GM12892 (cell line): ENCODE results near the gene HSPA12A.

Source experiments
- DNase-seq: peaks from one replicate; pipeline ENCODE4 v3.0.0; 2011; ENCODE audit not compliant: insufficient read length
- FAIRE-seq: peaks from 2 replicates; lab custom pipeline; 2011; peaks lifted over from hg19 to GRCh38; lab: Jason Lieb, UNC
- POLR2A ChIP-seq: IDR thresholded peaks from 2 replicates; pipeline ENCODE4 v1.6.1; 2011; ENCODE audit warnings: low read depth, low read length, control low read depth
- POLR2AphosphoS5 ChIP-seq: IDR thresholded peaks from 2 replicates; pipeline ENCODE4 v1.6.1; 2011; ENCODE audit warnings: low read depth, low read length, control low read depth
- TAF1 ChIP-seq: IDR thresholded peaks from 2 replicates; pipeline ENCODE4 v1.6.1; 2011; ENCODE audit warnings: low read depth, mild to moderate bottlenecking, control low read depth, low read length, borderline replicate concordance

Gene HSPA12A

DNA sequence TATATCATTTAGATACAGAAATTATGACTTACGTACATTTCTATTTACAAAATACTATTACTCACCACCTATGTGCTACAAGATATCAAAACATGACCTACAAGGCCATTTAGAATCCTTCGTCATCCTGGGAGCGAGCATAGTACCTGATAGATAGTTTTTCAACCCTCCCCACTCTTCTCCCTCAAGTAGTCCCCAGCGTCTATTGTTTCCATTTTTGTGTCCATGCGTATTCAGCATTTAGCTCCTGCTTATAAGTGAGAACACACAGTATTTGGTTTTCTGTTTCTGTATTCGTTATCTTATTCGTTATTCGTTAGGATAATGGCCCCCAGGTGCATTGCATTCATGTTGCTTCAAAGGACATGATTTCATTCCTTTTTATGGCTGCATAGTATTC, 93.5 kb downstream of the HSPA12A start:
- DNase-seq (no peak), FAIRE-seq (no peak)
- TF ChIP-seq TAF1 (no peak), POLR2A (no peak)

- DNase-seq, result no peak
- FAIRE-seq, result no peak
- TF ChIP-seq POLR2A (no peak), POLR2AphosphoS5 (no peak), TAF1 (no peak)
Measured at GRCh38 chr10:116646502-116646901, 95.9 kb downstream of the HSPA12A start.

DNA sequence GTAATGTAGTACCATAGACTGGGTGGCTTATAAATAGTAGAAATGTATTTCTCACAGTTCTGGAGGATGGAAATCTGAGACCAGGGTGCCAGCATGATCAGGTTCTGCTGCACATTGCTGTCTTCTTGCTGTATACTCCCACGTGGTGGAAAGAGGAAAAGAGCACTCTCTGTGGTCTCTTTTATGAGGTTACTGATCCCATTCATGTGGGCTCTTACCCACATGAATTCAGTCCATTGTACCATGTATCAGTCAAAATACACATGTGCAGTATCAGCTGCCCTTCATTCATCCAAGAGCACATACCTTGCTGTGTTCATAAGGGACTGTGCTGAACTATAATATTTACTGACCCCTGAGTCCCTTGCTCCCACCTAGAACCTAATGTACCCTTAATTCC, 104.5 kb downstream of the HSPA12A start:
- no peak for FAIRE-seq
- DNase-seq, result no peak
- TF ChIP-seq TAF1 (no peak), POLR2AphosphoS5 (no peak), POLR2A (no peak)

DNA sequence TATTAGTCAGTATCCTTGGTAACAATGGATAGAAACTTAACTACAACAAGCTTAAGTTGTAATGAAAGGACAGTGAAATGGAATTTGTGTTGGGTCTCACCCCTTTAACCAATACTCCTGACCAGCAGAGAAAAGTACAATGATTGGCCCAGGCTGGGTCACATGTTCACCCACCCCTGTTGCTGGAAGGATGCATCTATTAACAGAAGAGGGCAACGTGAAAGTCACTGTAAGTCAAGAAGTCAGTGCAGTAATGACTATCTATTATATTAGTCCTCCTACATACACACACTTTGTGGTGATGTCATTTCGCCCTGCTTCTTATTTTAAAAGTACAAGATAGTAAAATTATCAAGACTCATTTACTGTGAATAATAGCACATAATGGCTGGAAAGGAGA, 105.4 kb downstream of the HSPA12A start:
- no peak for DNase-seq
- no peak for FAIRE-seq
- no peak for TF ChIP-seq POLR2AphosphoS5
- no peak for TF ChIP-seq TAF1
- TF ChIP-seq POLR2A, result no peak

DNA sequence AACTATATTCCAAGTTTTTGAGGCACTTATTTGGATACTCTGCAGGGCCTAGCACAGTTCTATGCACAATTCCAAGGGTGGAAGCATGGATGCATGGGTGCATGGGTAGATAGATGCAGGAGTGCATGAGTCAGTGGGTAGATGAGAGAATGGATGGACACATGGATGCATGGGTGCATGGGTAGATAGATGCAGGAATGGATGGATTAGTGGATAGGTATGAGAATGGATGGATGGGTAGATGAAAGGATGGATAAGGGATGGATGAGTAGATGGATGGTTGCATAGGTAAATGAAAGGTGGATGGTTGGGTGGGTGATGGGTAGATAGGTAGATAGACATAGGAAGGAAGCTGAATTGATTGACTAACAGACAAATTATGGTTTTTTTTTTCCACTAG, 106.0 kb downstream of the HSPA12A start:
- TF ChIP-seq POLR2AphosphoS5 (no peak), POLR2A (no peak), TAF1 (no peak)
- no peak for DNase-seq
- FAIRE-seq, result no peak

DNA sequence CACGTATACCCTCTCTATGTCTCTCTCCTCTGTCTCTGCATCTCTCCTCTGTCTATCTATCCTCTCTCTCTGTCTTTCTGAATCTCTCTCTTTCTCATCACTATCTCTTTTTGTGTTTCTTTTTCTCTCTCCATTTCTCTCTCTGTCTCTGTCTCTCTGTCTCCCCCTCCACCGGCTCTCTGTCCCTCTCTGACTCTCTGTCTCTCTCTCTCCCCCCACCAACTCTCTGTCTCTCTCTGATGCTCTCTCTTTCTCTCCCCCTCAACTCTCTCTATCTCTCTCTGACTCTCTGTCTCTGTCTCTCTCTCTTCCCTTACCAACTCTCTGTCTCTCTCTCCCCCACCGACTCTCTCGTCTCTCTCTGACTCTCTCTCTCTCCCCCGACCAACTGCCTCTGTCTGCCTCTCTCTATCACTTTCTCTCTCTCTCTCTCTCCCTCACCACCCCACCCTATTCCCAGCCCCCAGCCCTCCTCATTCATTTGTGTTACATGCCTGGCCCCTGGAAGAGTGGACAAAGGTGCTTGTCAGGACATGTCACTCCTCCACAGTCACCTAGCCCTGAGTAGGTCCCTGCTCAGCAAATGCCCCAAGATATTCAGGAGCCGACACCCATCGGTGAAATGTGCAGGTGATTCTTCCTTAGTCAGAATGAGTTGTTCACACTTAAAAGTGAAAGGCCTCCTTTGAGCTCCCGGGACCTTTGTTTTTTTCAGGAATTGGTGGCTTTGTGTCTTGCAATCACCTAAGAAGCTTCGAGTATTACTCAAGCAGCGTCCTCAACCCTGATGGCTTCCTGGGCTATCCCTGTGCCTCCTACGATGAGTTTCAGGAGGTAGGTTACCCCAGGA, 108.0 kb downstream of the HSPA12A start:
- FAIRE-seq (no peak), DNase-seq (no peak)
- TF ChIP-seq TAF1 (no peak), POLR2AphosphoS5 (no peak), POLR2A (no peak)

DNA sequence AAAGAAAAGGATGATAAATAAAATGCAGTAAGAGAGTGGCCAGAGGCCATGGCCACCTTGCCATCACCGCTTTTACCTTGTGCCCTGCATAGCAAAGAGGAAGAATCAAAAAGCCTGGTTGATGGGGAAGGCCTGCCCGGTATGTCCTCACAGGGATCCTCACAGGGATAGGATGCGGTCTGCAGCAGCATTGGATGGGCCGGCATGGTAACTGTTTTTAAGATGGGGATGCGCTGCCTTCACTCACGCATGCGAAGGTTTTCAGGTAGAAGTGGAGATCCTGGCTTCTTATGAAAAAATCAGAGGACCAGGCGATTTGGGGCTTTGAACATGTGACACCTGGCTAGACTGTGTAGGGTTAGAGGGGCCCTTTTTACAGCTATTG, 109.2 kb downstream of the HSPA12A start:
- no peak for FAIRE-seq
- no peak for TF ChIP-seq POLR2A
- TF ChIP-seq TAF1, result no peak
- TF ChIP-seq POLR2AphosphoS5, result no peak
- no peak for DNase-seq

DNA sequence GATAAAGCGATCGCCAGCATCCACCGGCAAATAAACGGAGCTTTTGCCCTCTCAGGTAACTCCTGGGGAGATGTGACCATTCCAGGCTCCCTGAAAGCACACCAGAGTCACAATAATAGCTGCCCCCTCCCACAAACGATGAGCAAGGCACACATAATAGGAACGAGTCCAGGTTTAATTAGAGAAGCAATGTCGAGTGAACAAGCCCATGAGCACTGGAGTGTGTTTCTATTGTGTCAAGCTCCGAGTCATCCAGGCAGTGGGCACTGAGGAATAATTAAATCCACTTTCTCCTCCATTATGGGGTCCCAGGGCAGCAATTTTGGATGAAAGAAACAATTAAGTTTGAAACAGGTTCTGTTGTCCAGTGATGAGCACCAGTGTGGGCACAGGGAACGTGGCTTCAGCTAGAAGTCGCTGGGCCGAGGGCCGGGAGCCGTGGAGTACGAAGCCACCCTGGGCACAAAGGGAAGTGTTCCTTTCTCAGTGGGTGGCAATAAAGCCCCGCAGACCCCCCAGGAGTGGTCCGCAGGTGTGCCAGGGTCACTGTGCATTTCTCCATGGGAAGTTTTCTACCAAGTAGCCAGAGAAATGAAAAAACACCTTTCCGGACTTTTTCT, 109.7 kb downstream of the HSPA12A start:
- DNase-seq, result no peak
- TF ChIP-seq POLR2AphosphoS5, result no peak
- TF ChIP-seq POLR2A, result no peak
- TF ChIP-seq TAF1, result no peak
- no peak for FAIRE-seq

DNA sequence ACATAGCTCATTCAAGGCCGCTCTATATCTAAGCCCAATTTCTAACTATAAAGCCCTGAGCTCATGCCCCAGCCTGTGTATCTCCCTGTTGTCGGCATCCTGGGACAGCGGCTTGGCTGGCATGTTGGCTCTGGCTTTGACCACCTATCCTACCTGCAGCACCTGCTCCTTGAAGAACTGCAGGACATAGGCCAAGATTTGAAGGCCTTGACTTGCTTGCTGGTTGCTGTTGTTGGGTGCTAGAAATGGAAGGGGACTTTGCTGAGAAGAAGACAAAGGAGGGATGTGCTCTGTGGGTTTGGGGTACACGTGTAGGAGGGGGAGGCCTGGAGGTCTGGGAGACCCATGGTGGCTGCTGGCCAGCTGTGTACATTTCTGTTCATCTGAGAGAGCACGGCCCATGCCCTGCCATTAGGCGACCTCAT, 110.5 kb downstream of the HSPA12A start:
- no peak for FAIRE-seq
- TF ChIP-seq POLR2AphosphoS5 (no peak), POLR2A (no peak), TAF1 (no peak)
- no peak for DNase-seq

GRCh38 chr10:116630020-116630419, 112.3 kb downstream of the HSPA12A start:
- FAIRE-seq (no peak), DNase-seq (no peak)
- TF ChIP-seq TAF1, result no peak
- no peak for TF ChIP-seq POLR2A
- TF ChIP-seq POLR2AphosphoS5, result no peak

GRCh38 chr10:116629340-116629739, 113.0 kb downstream of the HSPA12A start:
- no peak for DNase-seq
- TF ChIP-seq POLR2A, result no peak
- TF ChIP-seq POLR2AphosphoS5, result no peak
- FAIRE-seq, result no peak

- no peak for DNase-seq
- no peak for TF ChIP-seq POLR2A
- no peak for TF ChIP-seq POLR2AphosphoS5
- no peak for TF ChIP-seq TAF1
- FAIRE-seq, result no peak
Measured at GRCh38 chr10:116627386-116627933, 114.9 kb downstream of the HSPA12A start.
